PC-9 (cell line): Measurements from ENCODE around the gene TFRC.

ENCODE experiments used
- EZH2 ChIP-seq: fragments of 200-600 bp; sonication (generic); IDR thresholded peaks from 2 replicates; pipeline ENCODE4 v1.8.0; 2017; ENCODE audit warnings: antibody characterized with exemption, low read depth
- TF ChIP-seq, protein P1 (sequence below): fragments of 200-600 bp; sonication (generic); conservative IDR thresholded peaks from 2 replicates; pipeline ENCODE4 v1.6.1; 2017; ENCODE audit warnings: mixed run types, antibody characterized with exemption, mild to moderate bottlenecking, moderate library complexity

DNA sequence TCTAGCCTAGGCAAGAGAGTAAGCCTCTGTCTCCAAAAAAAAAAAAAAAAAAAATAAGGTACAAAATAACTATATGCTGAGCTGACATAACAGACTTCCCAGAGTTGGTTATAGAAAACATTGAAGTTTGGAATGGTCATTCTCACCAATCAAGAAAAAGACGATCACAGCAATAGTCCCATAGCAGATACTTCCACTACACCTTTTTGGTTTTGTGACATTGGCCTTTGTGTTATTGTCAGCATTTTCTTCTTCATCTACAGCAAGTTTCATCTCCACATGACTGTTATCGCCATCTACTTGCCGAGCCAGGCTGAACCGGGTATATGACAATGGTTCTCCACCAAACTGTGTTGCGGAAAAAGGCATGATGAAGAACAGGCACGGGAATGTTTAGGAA, 6.9 kb downstream of the TFRC start:
- TF ChIP-seq, protein P1, sequence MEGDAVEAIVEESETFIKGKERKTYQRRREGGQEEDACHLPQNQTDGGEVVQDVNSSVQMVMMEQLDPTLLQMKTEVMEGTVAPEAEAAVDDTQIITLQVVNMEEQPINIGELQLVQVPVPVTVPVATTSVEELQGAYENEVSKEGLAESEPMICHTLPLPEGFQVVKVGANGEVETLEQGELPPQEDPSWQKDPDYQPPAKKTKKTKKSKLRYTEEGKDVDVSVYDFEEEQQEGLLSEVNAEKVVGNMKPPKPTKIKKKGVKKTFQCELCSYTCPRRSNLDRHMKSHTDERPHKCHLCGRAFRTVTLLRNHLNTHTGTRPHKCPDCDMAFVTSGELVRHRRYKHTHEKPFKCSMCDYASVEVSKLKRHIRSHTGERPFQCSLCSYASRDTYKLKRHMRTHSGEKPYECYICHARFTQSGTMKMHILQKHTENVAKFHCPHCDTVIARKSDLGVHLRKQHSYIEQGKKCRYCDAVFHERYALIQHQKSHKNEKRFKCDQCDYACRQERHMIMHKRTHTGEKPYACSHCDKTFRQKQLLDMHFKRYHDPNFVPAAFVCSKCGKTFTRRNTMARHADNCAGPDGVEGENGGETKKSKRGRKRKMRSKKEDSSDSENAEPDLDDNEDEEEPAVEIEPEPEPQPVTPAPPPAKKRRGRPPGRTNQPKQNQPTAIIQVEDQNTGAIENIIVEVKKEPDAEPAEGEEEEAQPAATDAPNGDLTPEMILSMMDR: no peak
- no peak for TF ChIP-seq EZH2
